Adrenal gland (tissue), 12 donors: Measurements from ENCODE around the gene WDFY4. TPM values are rescaled to one million over a fixed set of nuclear protein-coding genes. Genes with fewer than 3 reads are reported as not detected.

Source experiments
- DNase-seq, 7 donors: peaks; one replicate each; pipeline ENCODE4 v3.0.0-alpha.2; 2019 to 2020
- H3K27ac ChIP-seq, 5 donors: fragments of 200-600 bp; sonication (generic) in 4 of 5; 1 replicate in 3 of 5; 2 replicates in 2 of 5; pipeline versions ENCODE4 v1.5.1 to v1.8.0; 2016 to 2020; ENCODE audit warnings: mild to moderate bottlenecking in 1 of 5
- H3K27me3 ChIP-seq: fragments of 200-600 bp; 2 replicates; pipeline ENCODE4 v1.8.0; 2021
- H3K36me3 ChIP-seq, 2 donors: fragments of 200-600 bp; replicated peaks in 1 of 2; 1 replicate in 1 of 2; 2 replicates in 1 of 2; pipeline versions ENCODE4 v1.5.1 to v1.8.0; 2018 to 2022
- H3K4me1 ChIP-seq, 2 donors: fragments of 200-600 bp; replicated peaks in 1 of 2; 1 replicate in 1 of 2; 2 replicates in 1 of 2; pipeline versions ENCODE4 v1.5.1 to v1.8.0; 2018 to 2021
- H3K4me3 ChIP-seq, 4 donors: fragments of 200-600 bp; sonication (generic) in 3 of 4; one replicate each; pipeline ENCODE4 v1.5.1; 2016 to 2018
- H3K9me3 ChIP-seq, 3 donors: fragments of 200-600 bp; sonication (generic) in 1 of 3; replicated peaks in 1 of 3; 1 replicate in 2 of 3; 2 replicates in 1 of 3; pipeline versions ENCODE4 v1.5.1 to v1.8.0; 2016 to 2021
- POLR2A ChIP-seq, 2 donors: fragments of 450-650 bp; IDR thresholded peaks; one replicate each; pipeline ENCODE4 v1.6.1; 2017; ENCODE audit warnings: antibody characterized with exemption in 2 of 2, mild to moderate bottlenecking in 2 of 2, moderate library complexity in 1 of 2
- WGBS, 4 donors: extraction: QIAGEN DNeasy Blood & Tissue Kit in 2 of 4; methylation state at CpG; one replicate each; pipeline versions ENCODE4 v1.1.5 to v1.1.7; 2013 to 2017; 5-methylcytosine and 5-hydroxymethylcytosine counted together
- intact Hi-C, 2 donors: fragments of 100-400 bp; cut with DNase I; formaldehyde crosslinking; loops; one replicate each; pipeline versions ENCODE4 v1.14.1 to v1.15.0; 2022 to 2023
- polyA plus RNA-seq, 3 donors: library from polyadenylated mRNA; stranded (reverse); fragments of 200-250 nt in 2 of 3; fragments of 350-450 nt in 1 of 3; fragmentation: Illumina TruSeq in 1 of 3; extraction: RNeasy Lipid Tissue Mini Kit (QIAGEN cat#74804) in 1 of 3; gene quantifications; one replicate each; pipeline ENCODE4 v1.2.3, GENCODE V29; 2013 to 2014
- total RNA-seq, 9 donors: library from RNA; depleted of rRNA in 4 of 9; stranded (reverse); fragments of >200 nt in 4 of 9; fragments of 120-200 nt in 1 of 9; fragmentation: NEBNext Ultra II Directional in 1 of 9; extraction: Animal tissue kit (Norgen Biotek cat#: 25700) in 1 of 9; gene quantifications; one replicate each; pipeline versions ENCODE4 v1.1.0 to v1.2.4, GENCODE V29; 2013 to 2023
- TF ChIP-seq, protein P1 (sequence below), 6 experiments: fragments of 450-650 bp in 4 of 6; fragments of 200-600 bp in 2 of 6; sonication (generic) in 1 of 6; IDR thresholded peaks; 1 replicate in 5 of 6; 2 replicates in 1 of 6; pipeline versions ENCODE4 v1.5.1 to v1.8.0; 2016 to 2021; ENCODE audit warnings: antibody characterized with exemption in 6 of 6, mild to moderate bottlenecking in 2 of 6, moderate library complexity in 1 of 6
- donor health status: healthy with polysubstance abuse.
- donor health status: Bipolar disorder and iron deficiency.
- donor health status: DM: yes; HTN: yes; CAD: no.
- donor health status: DM: no; HTN: no; CAD: no.
- donor health status: DM: no; HTN: no; CAD: no.
- donor health status: DM: yes; HTN: yes; CAD: no.

Gene WDFY4
- total and polyA plus RNA-seq, 12 donors, result 0.61 to 9.9 (median 5.7) TPM

- H3K4me3 ChIP-seq, result no peak overlapping the region
- no peak for DNase-seq
- H3K36me3 ChIP-seq, result no peaks in the 10 kb centered on the region
- H3K4me1 ChIP-seq, result no peaks in the 10 kb centered on the region
- H3K27ac ChIP-seq, result no peak overlapping the region
- H3K27me3 ChIP-seq, result no peaks in the 10 kb centered on the region
- TF ChIP-seq, protein P1, sequence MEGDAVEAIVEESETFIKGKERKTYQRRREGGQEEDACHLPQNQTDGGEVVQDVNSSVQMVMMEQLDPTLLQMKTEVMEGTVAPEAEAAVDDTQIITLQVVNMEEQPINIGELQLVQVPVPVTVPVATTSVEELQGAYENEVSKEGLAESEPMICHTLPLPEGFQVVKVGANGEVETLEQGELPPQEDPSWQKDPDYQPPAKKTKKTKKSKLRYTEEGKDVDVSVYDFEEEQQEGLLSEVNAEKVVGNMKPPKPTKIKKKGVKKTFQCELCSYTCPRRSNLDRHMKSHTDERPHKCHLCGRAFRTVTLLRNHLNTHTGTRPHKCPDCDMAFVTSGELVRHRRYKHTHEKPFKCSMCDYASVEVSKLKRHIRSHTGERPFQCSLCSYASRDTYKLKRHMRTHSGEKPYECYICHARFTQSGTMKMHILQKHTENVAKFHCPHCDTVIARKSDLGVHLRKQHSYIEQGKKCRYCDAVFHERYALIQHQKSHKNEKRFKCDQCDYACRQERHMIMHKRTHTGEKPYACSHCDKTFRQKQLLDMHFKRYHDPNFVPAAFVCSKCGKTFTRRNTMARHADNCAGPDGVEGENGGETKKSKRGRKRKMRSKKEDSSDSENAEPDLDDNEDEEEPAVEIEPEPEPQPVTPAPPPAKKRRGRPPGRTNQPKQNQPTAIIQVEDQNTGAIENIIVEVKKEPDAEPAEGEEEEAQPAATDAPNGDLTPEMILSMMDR (IDR thresholded peaks at IDR 0.05), result no peak
- TF ChIP-seq POLR2A (IDR thresholded peaks at IDR 0.05), result no peak
- 85 to 93% (median 87%) methylated on average over 4 of the region's 4 CpGs for WGBS, 4 donors
- intact Hi-C loops, result no loop called here
- no peaks in the 10 kb centered on the region for H3K9me3 ChIP-seq
Measured at GRCh38 chr10:48924988-48925387, 240.3 kb downstream of the WDFY4 start.

- Histone ChIP-seq H3K9me3 (no peaks in the 10 kb centered on the region), H3K27me3 (no peaks in the 10 kb centered on the region), H3K36me3 (no peaks in the 10 kb centered on the region), H3K27ac (no peak overlapping the region), H3K4me3 (no peak overlapping the region), H3K4me1 (no peaks in the 10 kb centered on the region)
- DNase-seq, result no peak
- no peak for TF ChIP-seq POLR2A (IDR thresholded peaks at IDR 0.05)
- TF ChIP-seq, protein P1 (IDR thresholded peaks at IDR 0.05), result no peak
- intact Hi-C loops, result no loop called here
- WGBS, 4 donors, result 74 to 90% (median 80%) methylated on average over 1 of the region's 1 CpG
Measured at GRCh38 chr10:48926255-48926654, 241.6 kb downstream of the WDFY4 start.

- Histone ChIP-seq H3K9me3 (no peaks in the 10 kb centered on the region), H3K4me1 (no peaks in the 10 kb centered on the region), H3K27ac (no peak overlapping the region), H3K36me3 (no peaks in the 10 kb centered on the region), H3K27me3 (no peaks in the 10 kb centered on the region), H3K4me3 (no peak overlapping the region)
- WGBS, 4 donors, result 78 to 86% (median 85%) methylated on average over 13 of the region's 13 CpGs
- DNase-seq, result no peak
- TF ChIP-seq, protein P1 (IDR thresholded peaks at IDR 0.05), result no peak
- TF ChIP-seq POLR2A (IDR thresholded peaks at IDR 0.05), result no peak
- intact Hi-C loops, result no loop called here
Measured at GRCh38 chr10:48926764-48927540, 242.3 kb downstream of the WDFY4 start.

DNA sequence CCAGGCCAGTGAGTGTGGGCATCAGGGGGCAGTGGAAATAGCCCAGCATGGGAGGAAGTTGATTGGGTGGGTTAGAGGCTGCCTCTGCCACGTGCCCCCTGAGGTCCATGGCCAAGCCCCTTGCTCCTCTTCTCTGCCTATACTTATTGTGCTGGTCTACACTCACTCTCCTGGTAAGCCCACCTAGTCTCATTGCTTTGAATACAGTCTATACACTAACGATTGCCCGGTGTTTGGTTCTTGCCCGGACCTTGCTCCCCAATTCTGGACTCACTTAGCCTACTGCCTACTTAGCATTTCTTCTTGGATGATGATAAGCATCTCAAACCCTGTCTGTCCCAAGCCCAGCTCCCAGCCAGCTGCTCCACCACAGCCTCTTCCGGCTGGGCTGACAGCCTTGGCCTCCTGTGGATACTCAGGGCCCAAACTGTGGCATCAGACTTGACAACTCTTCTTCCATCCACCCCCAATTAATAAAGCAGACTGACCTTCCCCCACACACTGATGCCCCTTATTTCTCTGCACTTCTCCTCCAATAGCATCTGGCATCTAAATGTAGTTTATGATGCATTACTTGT, 244.8 kb downstream of the WDFY4 start:
- H3K9me3 ChIP-seq, result no peaks in the 10 kb centered on the region
- H3K36me3 ChIP-seq, result no peaks in the 10 kb centered on the region
- TF ChIP-seq, protein P1 (IDR thresholded peaks at IDR 0.05), result no peak
- no peak for TF ChIP-seq POLR2A (IDR thresholded peaks at IDR 0.05)
- H3K27me3 ChIP-seq, result no peaks in the 10 kb centered on the region
- no peaks in the 10 kb centered on the region for H3K4me1 ChIP-seq
- H3K27ac ChIP-seq, result no peak overlapping the region
- H3K4me3 ChIP-seq, result no peak overlapping the region
- intact Hi-C loops, result no loop called here
- no peak for DNase-seq
- 71 to 89% (median 73%) methylated on average over 5 of the region's 5 CpGs for WGBS, 4 donors
